ENCODE results near the gene DMBX1. TPM values are rescaled to one million over a fixed set of nuclear protein-coding genes. Genes with fewer than 3 reads are reported as not detected.

The DMBX1 gene
- 2.3 and 2.5 TPM in 2 replicates for total RNA-seq (2021)
- long read RNA-seq, partial matches to known transcripts, result 1 of 1 reads
- long read RNA-seq, other reads (novel, unspliced or antisense), result 0 of 1 reads

DNA sequence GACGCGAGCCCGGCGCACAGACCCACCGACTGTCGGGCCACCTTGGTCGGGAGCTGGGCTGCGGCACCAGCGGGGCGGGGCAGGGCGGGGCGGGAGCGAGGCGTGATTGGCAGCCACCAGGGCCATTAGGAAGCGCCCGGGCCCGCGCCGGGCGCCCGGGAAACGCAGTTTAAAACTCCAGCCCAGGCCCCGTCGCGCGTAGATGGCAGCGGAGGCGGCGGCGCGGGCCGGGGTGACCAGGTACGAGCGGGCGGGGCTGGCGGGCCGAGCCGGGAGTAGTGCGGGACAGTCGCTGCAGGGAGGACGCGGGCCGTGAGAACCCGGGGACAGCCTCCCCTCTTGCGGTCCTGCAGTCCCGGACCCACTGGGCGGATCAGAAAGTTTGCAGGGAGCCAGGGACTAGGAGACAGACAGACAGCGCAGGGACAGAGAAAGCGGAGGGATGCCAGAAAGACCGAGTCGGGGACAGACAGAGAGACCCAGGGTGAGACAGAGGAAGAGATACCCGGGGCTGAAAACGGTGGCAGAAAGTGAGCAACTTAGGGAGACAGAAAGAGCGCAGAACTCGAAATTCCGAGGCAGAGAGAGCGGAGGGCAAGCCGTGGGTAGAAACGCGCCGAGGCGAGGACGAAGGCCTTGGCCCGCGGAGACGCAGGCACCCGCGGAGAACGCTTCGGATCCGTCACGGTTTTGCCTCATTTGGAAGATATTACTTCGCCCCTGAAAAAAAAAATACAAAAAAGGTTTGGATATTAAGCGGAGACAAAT, at the start of gene DMBX1:
DMBX1 (plus strand) TSS at position 199 of the 768 bp plus-strand sequence. CDS start 17,175 bp downstream, outside the sequence.
- H3K36me3 Mint-ChIP-seq (ENCODE audit: insufficient read depth in 1 of 3, low read depth in 3 of 3), result no peaks in the 10 kb centered on the region
- no peak within 1 kb of the TSS for H2AK5ac ChIP-seq (ENCODE audit: insufficient read length, low read length)
- H2BK20ac ChIP-seq (ENCODE audit: low read depth, low read length, poor library complexity, severe bottlenecking), result no peak within 1 kb of the TSS
- H4K91ac ChIP-seq (ENCODE audit: insufficient read length, low read depth, low read length), result no peak within 1 kb of the TSS
- H3K27me3 Mint-ChIP-seq (ENCODE audit: low read depth), result peaks cover 99% of the 10 kb centered on the region
- H3T11ph ChIP-seq (ENCODE audit: low read length), result no peak within 1 kb of the TSS
- no peak within 1 kb of the TSS for H3K18ac ChIP-seq (ENCODE audit: insufficient read length, low read depth, low read length)
- no peak within 1 kb of the TSS for H3K9ac ChIP-seq (ENCODE audit: extremely low read depth, insufficient read length, low read length)
- no peak within 1 kb of the TSS for H3K4ac ChIP-seq (ENCODE audit: low read depth, low read length)
- peaks cover 23% of the 10 kb centered on the region for H3K23me2 ChIP-seq (ENCODE audit: insufficient read length, low read depth, low read length, poor library complexity, severe bottlenecking)
- TF ChIP-seq, protein P1, sequence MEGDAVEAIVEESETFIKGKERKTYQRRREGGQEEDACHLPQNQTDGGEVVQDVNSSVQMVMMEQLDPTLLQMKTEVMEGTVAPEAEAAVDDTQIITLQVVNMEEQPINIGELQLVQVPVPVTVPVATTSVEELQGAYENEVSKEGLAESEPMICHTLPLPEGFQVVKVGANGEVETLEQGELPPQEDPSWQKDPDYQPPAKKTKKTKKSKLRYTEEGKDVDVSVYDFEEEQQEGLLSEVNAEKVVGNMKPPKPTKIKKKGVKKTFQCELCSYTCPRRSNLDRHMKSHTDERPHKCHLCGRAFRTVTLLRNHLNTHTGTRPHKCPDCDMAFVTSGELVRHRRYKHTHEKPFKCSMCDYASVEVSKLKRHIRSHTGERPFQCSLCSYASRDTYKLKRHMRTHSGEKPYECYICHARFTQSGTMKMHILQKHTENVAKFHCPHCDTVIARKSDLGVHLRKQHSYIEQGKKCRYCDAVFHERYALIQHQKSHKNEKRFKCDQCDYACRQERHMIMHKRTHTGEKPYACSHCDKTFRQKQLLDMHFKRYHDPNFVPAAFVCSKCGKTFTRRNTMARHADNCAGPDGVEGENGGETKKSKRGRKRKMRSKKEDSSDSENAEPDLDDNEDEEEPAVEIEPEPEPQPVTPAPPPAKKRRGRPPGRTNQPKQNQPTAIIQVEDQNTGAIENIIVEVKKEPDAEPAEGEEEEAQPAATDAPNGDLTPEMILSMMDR (conservative IDR thresholded peaks at IDR 0.05), result no peak
- no peak within 1 kb of the TSS for H2BK120ac ChIP-seq (ENCODE audit: low read depth, low read length, poor library complexity, severe bottlenecking)
- no peaks in the 10 kb centered on the region for H3K79me2 ChIP-seq (ENCODE audit: insufficient read depth, low read length)
- no peak within 1 kb of the TSS; a peak in 1 of 7 replicates for H3K27ac Mint-ChIP-seq
- H3K9me3 ChIP-seq (ENCODE audit: control insufficient read depth, low read depth, low read length), result no peaks in the 10 kb centered on the region
- peak within 1 kb of the TSS; percentile 13; the same call in 1 of the 2 replicates for H3K14ac ChIP-seq (ENCODE audit: insufficient read depth, low read length)
- H4K20me1 ChIP-seq (ENCODE audit: control insufficient read depth, insufficient read depth, insufficient read length), result no peaks in the 10 kb centered on the region
- no peak within 1 kb of the TSS for H2AFZ ChIP-seq (ENCODE audit: low read length)
- no peaks in the 10 kb centered on the region for H3K79me1 ChIP-seq (ENCODE audit: insufficient read depth, low read depth, low read length, poor library complexity, severe bottlenecking)
- no CpG with 5 or more reads among the region's 74 CpGs for WGBS (ENCODE audit: extremely low coverage, insufficient read length, low lambda C conversion rate)
- H3K56ac ChIP-seq (ENCODE audit: insufficient read length, low read depth, low read length), result no peak within 1 kb of the TSS
- H2BK5ac ChIP-seq (ENCODE audit: insufficient read length, low read length), result no peak within 1 kb of the TSS
- H3K4me1 ChIP-seq (ENCODE audit: insufficient read depth, low read length), result peaks cover 2% of the 10 kb centered on the region; the same call in 1 of the 2 replicates
- no peak within 1 kb of the TSS for H3K27ac ChIP-seq (ENCODE audit: insufficient read length, low read depth, low read length)
- no peak within 1 kb of the TSS for H3K23ac ChIP-seq (ENCODE audit: insufficient read length, low read depth, low read length)
- H3K27me3 ChIP-seq (ENCODE audit: insufficient read depth, low read length), result peaks cover 87% of the 10 kb centered on the region
- H3K9me3 Mint-ChIP-seq, result no peaks in the 10 kb centered on the region; a peak in 2 of 5 replicates
- peak within 1 kb of the TSS; percentile 89 for H3K4me2 ChIP-seq (ENCODE audit: insufficient read depth, insufficient read length, low read length)
- peak within 1 kb of the TSS; percentile 65 to 82 for H3K4me3 Mint-ChIP-seq
- no peak within 1 kb of the TSS for H4K8ac ChIP-seq (replicated peaks; ENCODE audit: insufficient read length, low read depth, low read length)
- no peak within 1 kb of the TSS for H2BK15ac ChIP-seq (ENCODE audit: low read depth, low read length)
- H3K4me1 Mint-ChIP-seq, result peaks cover 47 to 84% of the 10 kb centered on the region in 2 experiments
- H2BK12ac ChIP-seq (ENCODE audit: insufficient read length, low read depth, low read length), result no peak within 1 kb of the TSS
- H4K5ac ChIP-seq (ENCODE audit: insufficient read length, low read depth, low read length), result no peak within 1 kb of the TSS
- peak; percentile 86 for DNase-seq
